Activated CD8-positive, alpha-beta memory T cell treated with anti-CD3 and anti-CD28 coated beads for 1 hour (primary cell): ENCODE results near the gene NR3C1.

ENCODE experiments used
- DNase-seq, 2 donors: peaks; one replicate each; pipeline ENCODE4 v3.0.0-alpha.2; 2020; ENCODE audit warnings: low read depth in 1 of 2; ENCODE audit errors: extremely low read depth in 1 of 2

Gene NR3C1

GRCh38 chr5:143243103-143243502 is 160.4 kb downstream of the NR3C1 start:
- no peak for DNase-seq

GRCh38 chr5:143241892-143242291 is 161.6 kb downstream of the NR3C1 start:
- no peak for DNase-seq

- no peak for DNase-seq
These were observed 163.5 kb downstream of the NR3C1 start for GRCh38 chr5:143239882-143240518.

GRCh38 chr5:143238620-143239019 is 164.9 kb downstream of the NR3C1 start:
- DNase-seq = no peak

GRCh38 chr5:143237664-143238063 is 165.8 kb downstream of the NR3C1 start:
- DNase-seq = no peak

- DNase-seq = no peak
These were observed 166.8 kb downstream of the NR3C1 start for GRCh38 chr5:143236682-143237081.

GRCh38 chr5:143235423-143235822 is 168.1 kb downstream of the NR3C1 start:
- no peak for DNase-seq

GRCh38 chr5:143234162-143234842 is 169.2 kb downstream of the NR3C1 start:
- DNase-seq = no peak

GRCh38 chr5:143233031-143233430 is 170.5 kb downstream of the NR3C1 start:
- no peak for DNase-seq

- DNase-seq = no peak
These were observed 171.3 kb downstream of the NR3C1 start for GRCh38 chr5:143231973-143232812.

- no peak for DNase-seq
These were observed 172.1 kb downstream of the NR3C1 start for GRCh38 chr5:143231416-143231815.

GRCh38 chr5:143230676-143230996 is 172.8 kb downstream of the NR3C1 start:
- no peak for DNase-seq

GRCh38 chr5:143229896-143230675 is 173.4 kb downstream of the NR3C1 start:
- no peak for DNase-seq

- DNase-seq = no peak
These were observed 174.0 kb downstream of the NR3C1 start for GRCh38 chr5:143229426-143229895.

- DNase-seq = no peak
These were observed 174.7 kb downstream of the NR3C1 start for GRCh38 chr5:143228597-143229293.
